Activated CD4-positive, CD25-positive, alpha-beta regulatory T cell (primary cell): ENCODE results near the gene SGCG.

Experiments used
- DNase-seq, 4 experiments: peaks; one replicate each; lab custom pipeline; 2025; lab: John Stamatoyannopoulos, UW

The SGCG gene

GRCh38 chr13:23330356-23330755 is 149.6 kb downstream of the SGCG start:
- DNase-seq, result no peak

- no peak for DNase-seq
Observed at GRCh38 chr13:23339225-23339624, 158.4 kb downstream of the SGCG start.

GRCh38 chr13:23344931-23345595 is 164.3 kb downstream of the SGCG start:
- DNase-seq, result no peak

GRCh38 chr13:23347601-23348000 is 166.8 kb downstream of the SGCG start:
- DNase-seq, result no peak

- DNase-seq, result no peak
Observed at GRCh38 chr13:23348262-23349127, 167.7 kb downstream of the SGCG start.

GRCh38 chr13:23349161-23349897 is 168.6 kb downstream of the SGCG start:
- no peak for DNase-seq

GRCh38 chr13:23350009-23350408 is 169.2 kb downstream of the SGCG start:
- no peak for DNase-seq

GRCh38 chr13:23352161-23352560 is 171.4 kb downstream of the SGCG start:
- DNase-seq, result no peak

GRCh38 chr13:23354520-23354919 is 173.7 kb downstream of the SGCG start:
- no peak for DNase-seq

- DNase-seq, result no peak
Observed at GRCh38 chr13:23356368-23356767, 175.6 kb downstream of the SGCG start.

- no peak for DNase-seq
Observed at GRCh38 chr13:23357349-23357748, 176.6 kb downstream of the SGCG start.

- no peak for DNase-seq
Observed at GRCh38 chr13:23359882-23360281, 179.1 kb downstream of the SGCG start.

- no peak for DNase-seq
Observed at GRCh38 chr13:23365652-23366051, 184.9 kb downstream of the SGCG start.

GRCh38 chr13:23367907-23368306 is 187.1 kb downstream of the SGCG start:
- DNase-seq, result no peak

GRCh38 chr13:23372264-23372906 is 191.6 kb downstream of the SGCG start:
- no peak for DNase-seq
